IMR-90 (cell line): ENCODE data around the gene PLCL1. TPM values are rescaled to one million over a fixed set of nuclear protein-coding genes. Genes with fewer than 3 reads are reported as not detected.

Experiments
- ATAC-seq: fragments of 200-7000 bp; cut with Tn5 transposase; 2 replicates; pipeline ENCODE4 v1.9.1; 2020; ENCODE audit warnings: low read depth, mild to moderate bottlenecking, moderate library complexity
- BruUV-seq: library from RNA; stranded (reverse); fragments of 400-500 nt; replicated peaks from 2 replicates; lab custom pipeline; 2021; lab: Mats Ljungman, UMichigan
- CTCF ChIA-PET: fragments of 300-600 bp; formaldehyde crosslinking; extraction: SDS; loops from one replicate; lab custom pipeline; 2021; ENCODE audit warnings: antibody characterized with exemption; lab: Yijun Ruan, JAX
- POLR2A ChIA-PET: fragments of 300-600 bp; sonication (Branson Sonifier 250); formaldehyde crosslinking; loops from one replicate; lab custom pipeline; 2022; ENCODE audit warnings: antibody characterized with exemption; ENCODE audit not compliant: unreplicated experiment; lab: Charles Lee
- DNase-seq: peaks from one replicate; pipeline ENCODE4 v3.0.0; 2013
- H2AFZ ChIP-seq: replicated peaks from 2 replicates; pipeline ENCODE3; 2013; ENCODE audit warnings: low read length, mild to moderate bottlenecking; ENCODE audit not compliant: poor library complexity
- H2AK5ac ChIP-seq: 2 replicates; pipeline ENCODE4 v1.6.1; 2013; ENCODE audit warnings: low read depth, low read length, inconsistent platforms
- H2AK9ac ChIP-seq: replicated peaks from 2 replicates; pipeline ENCODE3; 2013; ENCODE audit warnings: mild to moderate bottlenecking, low read depth, low read length, moderate library complexity; ENCODE audit not compliant: poor library complexity
- H2BK120ac ChIP-seq: 2 replicates; pipeline ENCODE4 v1.6.1; 2013; ENCODE audit warnings: low read depth, low read length, inconsistent platforms
- H2BK15ac ChIP-seq: 3 replicates; pipeline ENCODE4 v1.6.1; 2013; ENCODE audit warnings: low read depth, low read length, inconsistent platforms
- H2BK20ac ChIP-seq: 2 replicates; pipeline ENCODE4 v1.6.1; 2013; ENCODE audit warnings: low read depth, mild to moderate bottlenecking, inconsistent platforms, low read length, moderate library complexity
- H2BK5ac ChIP-seq: 2 replicates; pipeline ENCODE4 v1.6.1; 2013; ENCODE audit warnings: mild to moderate bottlenecking, low read depth, low read length, inconsistent platforms; ENCODE audit not compliant: poor library complexity, severe bottlenecking
- H3K14ac ChIP-seq: replicated peaks from 2 replicates; pipeline ENCODE4 v1.6.1; 2013; ENCODE audit warnings: low read depth, low read length, inconsistent platforms
- H3K18ac ChIP-seq: 2 replicates; pipeline ENCODE4 v1.6.1; 2013; ENCODE audit warnings: low read depth, low read length, control low read depth
- H3K23ac ChIP-seq: 2 replicates; pipeline ENCODE4 v1.6.1; 2013; ENCODE audit warnings: low read depth, low read length, inconsistent platforms
- H3K27ac ChIP-seq: 2 replicates; pipeline ENCODE4 v1.5.1; 2013; ENCODE audit warnings: mild to moderate bottlenecking, control low read depth, low read length; ENCODE audit not compliant: insufficient read depth
- H3K27me3 ChIP-seq: 2 replicates; pipeline ENCODE4 v1.6.1; 2013; ENCODE audit warnings: low read length; ENCODE audit not compliant: control insufficient read depth, insufficient read depth
- H3K36me3 ChIP-seq: 2 replicates; pipeline ENCODE4 v1.6.1; 2013; ENCODE audit warnings: low read length, mixed read lengths; ENCODE audit not compliant: control insufficient read depth, insufficient read depth
- H3K4ac ChIP-seq: 2 replicates; pipeline ENCODE4 v1.6.1; 2013; ENCODE audit warnings: low read depth, low read length, inconsistent platforms
- H3K4me1 ChIP-seq: 2 replicates; pipeline ENCODE4 v1.6.1; 2013; ENCODE audit warnings: low read length, mixed read lengths; ENCODE audit not compliant: control insufficient read depth, insufficient read depth
- H3K4me2 ChIP-seq: 2 replicates; pipeline ENCODE4 v1.6.1; 2013; ENCODE audit warnings: low read depth, mild to moderate bottlenecking, control low read depth, low read length, moderate library complexity
- H3K4me3 ChIP-seq: 2 replicates; pipeline ENCODE4 v1.5.1; 2013; ENCODE audit warnings: low read depth, mild to moderate bottlenecking, control low read depth, low read length, moderate library complexity; ENCODE audit not compliant: insufficient read depth
- H3K56ac ChIP-seq: 2 replicates; pipeline ENCODE4 v1.6.1; 2013; ENCODE audit warnings: low read length, inconsistent platforms; ENCODE audit not compliant: insufficient read depth; ENCODE audit errors: extremely low read depth
- H3K79me1 ChIP-seq, 2 experiments: 2 replicates each; pipeline ENCODE4 v1.6.1; 2013; ENCODE audit warnings: low read length in 2 of 2, inconsistent platforms in 1 of 2, low read depth in 1 of 2
- H3K9ac ChIP-seq: 2 replicates; pipeline ENCODE4 v1.6.1; 2013; ENCODE audit warnings: low read depth, low read length, control low read depth
- H3K9me1 ChIP-seq: 2 replicates; pipeline ENCODE4 v1.6.1; 2013; ENCODE audit warnings: low read length, inconsistent platforms; ENCODE audit not compliant: insufficient read depth
- H3K9me3 ChIP-seq: 2 replicates; pipeline ENCODE4 v1.6.1; 2013; ENCODE audit warnings: low read length; ENCODE audit not compliant: control insufficient read depth, insufficient read depth
- H4K20me1 ChIP-seq: 2 replicates; pipeline ENCODE4 v1.6.1; 2013; ENCODE audit warnings: low read length, inconsistent platforms; ENCODE audit not compliant: insufficient read depth
- H4K5ac ChIP-seq: 2 replicates; pipeline ENCODE4 v1.6.1; 2013; ENCODE audit warnings: mild to moderate bottlenecking, low read depth, low read length, control low read depth
- H4K8ac ChIP-seq, 2 experiments: 2 replicates each; pipeline ENCODE4 v1.6.1; 2013; ENCODE audit warnings: low read depth in 2 of 2, low read length in 2 of 2, control low read depth in 1 of 2, inconsistent platforms in 1 of 2
- H4K91ac ChIP-seq: 2 replicates; pipeline ENCODE4 v1.6.1; 2013; ENCODE audit warnings: low read depth, low read length, inconsistent platforms; ENCODE audit not compliant: insufficient read depth
- BHLHE40 ChIP-seq: fragments of 150-350 bp; IDR thresholded peaks from 2 replicates; pipeline ENCODE4 v1.6.1; 2016; ENCODE audit warnings: mild to moderate bottlenecking, low read depth, low read length
- CEBPB ChIP-seq: IDR thresholded peaks from 2 replicates; pipeline ENCODE4 v1.6.1; 2012; ENCODE audit warnings: low read depth, low read length, improper control_type of control experiment
- CHD1 ChIP-seq: IDR thresholded peaks from 2 replicates; pipeline ENCODE4 v1.6.1; 2012; ENCODE audit warnings: low read depth, low read length, improper control_type of control experiment
- FOS ChIP-seq: fragments of 150-350 bp; IDR thresholded peaks from 2 replicates; pipeline ENCODE4 v1.6.1; 2016; ENCODE audit warnings: low read depth, low read length
- MAFK ChIP-seq: IDR thresholded peaks from 2 replicates; pipeline ENCODE4 v1.6.1; 2012; ENCODE audit warnings: low read depth, low read length, improper control_type of control experiment
- MAZ ChIP-seq: IDR thresholded peaks from 2 replicates; pipeline ENCODE4 v1.6.1; 2012; ENCODE audit warnings: low read depth, mild to moderate bottlenecking, low read length, improper control_type of control experiment, moderate library complexity, borderline replicate concordance
- MXI1 ChIP-seq: IDR thresholded peaks from 2 replicates; pipeline ENCODE4 v1.6.1; 2012; ENCODE audit warnings: low read depth, mild to moderate bottlenecking, low read length, moderate library complexity, borderline replicate concordance
- NFE2L2 ChIP-seq: fragments of 150-350 bp; IDR thresholded peaks from 2 replicates; pipeline ENCODE4 v1.6.1; 2016; ENCODE audit warnings: low read depth, mild to moderate bottlenecking, low read length
- POLR2A ChIP-seq: IDR thresholded peaks from 2 replicates; pipeline ENCODE4 v1.6.1; 2012; ENCODE audit warnings: mild to moderate bottlenecking, low read depth, low read length
- RAD21 ChIP-seq: IDR thresholded peaks from 2 replicates; pipeline ENCODE4 v1.6.1; 2012; ENCODE audit warnings: low read length, improper control_type of control experiment
- RCOR1 ChIP-seq: IDR thresholded peaks from 2 replicates; pipeline ENCODE4 v1.6.1; 2012; ENCODE audit warnings: mild to moderate bottlenecking, low read length, improper control_type of control experiment; ENCODE audit not compliant: insufficient replicate concordance
- RFX5 ChIP-seq: IDR thresholded peaks from 2 replicates; pipeline ENCODE4 v1.8.0; 2012; ENCODE audit warnings: low read depth, mild to moderate bottlenecking, low read length, moderate library complexity
- SMC3 ChIP-seq: fragments of 150-350 bp; IDR thresholded peaks from 2 replicates; pipeline ENCODE4 v1.6.1; 2016; ENCODE audit warnings: low read depth, mild to moderate bottlenecking, antibody characterized with exemption, low read length, moderate library complexity
- WGBS, 2 experiments: methylation state at CpG; one replicate each; pipeline versions ENCODE4 v1.1.5 to v1.1.7; 2013; ENCODE audit warnings: missing lambda C conversion rate in 2 of 2; ENCODE audit not compliant: insufficient read length in 1 of 2; ENCODE audit errors: extremely low coverage in 2 of 2; 5-methylcytosine and 5-hydroxymethylcytosine counted together
- dilution Hi-C: fragments of 300-500 bp; cut with HindIII; formaldehyde crosslinking; loops from one replicate; pipeline ENCODE4 v1.14.3; 2018; ENCODE audit warnings: low sequenced_read_pairs; ENCODE audit not compliant: unreplicated experiment
- in situ Hi-C: fragments of 300-500 bp; cut with MboI; formaldehyde crosslinking; loops from 3 replicates; pipeline ENCODE4 v1.14.3; 2019; ENCODE audit warnings: low sequenced_read_pairs, inconsistent platforms, mixed read lengths
- intact Hi-C: fragments of 100-400 bp; cut with micrococcal nuclease; formaldehyde crosslinking; loops from 2 replicates; pipeline ENCODE4 v1.10.0; 2022
- polyA plus RNA-seq, 3 experiments: library from polyadenylated mRNA; depleted of rRNA; stranded (reverse); fragments of >200 nt; gene quantifications; 2 replicates each; pipeline ENCODE4 v1.2.3, GENCODE V29; 2012; ENCODE audit warnings: low replicate concordance in 1 of 3
- total RNA-seq: library from RNA; depleted of rRNA; stranded (reverse); fragments of >200 nt; gene quantifications from 2 replicates; pipeline ENCODE4 v1.2.3, GENCODE V29; 2012
- TF ChIP-seq, protein P1 (sequence below): fragments of 150-350 bp; IDR thresholded peaks from 2 replicates; pipeline ENCODE4 v1.6.1; 2016; ENCODE audit warnings: low read depth, mild to moderate bottlenecking, low read length, moderate library complexity, borderline replicate concordance
- TF ChIP-seq, protein P2 (sequence below): conservative IDR thresholded peaks from 2 replicates; pipeline ENCODE4 v1.5.1; 2012; ENCODE audit warnings: mild to moderate bottlenecking, low read depth, low read length, improper control_type of control experiment
- TF ChIP-seq, protein P3 (sequence below): fragments of 150-350 bp; IDR thresholded peaks from 2 replicates; pipeline ENCODE4 v1.6.1; 2017; ENCODE audit warnings: mild to moderate bottlenecking, antibody characterized with exemption, low read length, low read depth

PLCL1 gene
- total and polyA plus RNA-seq, 2 of the 4 experiments (the other 2 are of a cell fraction), result 0.14 to 0.18 TPM

DNA sequence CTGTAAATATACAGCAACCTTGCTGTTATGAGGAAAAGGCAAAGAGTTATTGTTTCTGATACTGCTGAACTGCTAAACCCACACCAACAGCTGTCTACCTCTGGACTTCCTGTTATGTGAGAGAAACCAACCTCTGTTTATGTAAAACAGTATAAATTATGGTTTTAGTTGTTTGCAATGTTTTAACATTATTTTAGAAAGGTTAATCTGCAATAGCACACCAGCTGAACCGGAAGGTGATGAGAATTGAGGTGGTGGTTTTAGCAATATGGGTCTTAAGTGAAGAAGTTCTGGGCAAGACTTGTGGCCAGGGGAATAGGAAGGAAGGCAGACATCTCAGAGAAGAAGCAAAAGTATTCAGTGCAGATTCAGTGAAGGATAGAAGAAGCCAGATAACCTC is 237.8 kb downstream of the PLCL1 start:
- no peak overlapping the region for H3K27ac ChIP-seq
- H3K56ac ChIP-seq, result no peak overlapping the region
- TF ChIP-seq CHD1 (no peak), SMC3 (no peak), FOS (no peak), RAD21 (no peak), POLR2A (no peak), MXI1 (no peak), RFX5 (no peak), NFE2L2 (no peak), CEBPB (no peak), MAZ (no peak), BHLHE40 (no peak), RCOR1 (no peak), MAFK (no peak)
- TF ChIP-seq, protein P1, sequence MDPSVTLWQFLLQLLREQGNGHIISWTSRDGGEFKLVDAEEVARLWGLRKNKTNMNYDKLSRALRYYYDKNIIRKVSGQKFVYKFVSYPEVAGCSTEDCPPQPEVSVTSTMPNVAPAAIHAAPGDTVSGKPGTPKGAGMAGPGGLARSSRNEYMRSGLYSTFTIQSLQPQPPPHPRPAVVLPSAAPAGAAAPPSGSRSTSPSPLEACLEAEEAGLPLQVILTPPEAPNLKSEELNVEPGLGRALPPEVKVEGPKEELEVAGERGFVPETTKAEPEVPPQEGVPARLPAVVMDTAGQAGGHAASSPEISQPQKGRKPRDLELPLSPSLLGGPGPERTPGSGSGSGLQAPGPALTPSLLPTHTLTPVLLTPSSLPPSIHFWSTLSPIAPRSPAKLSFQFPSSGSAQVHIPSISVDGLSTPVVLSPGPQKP, result no peak
- TF ChIP-seq, protein P2, sequence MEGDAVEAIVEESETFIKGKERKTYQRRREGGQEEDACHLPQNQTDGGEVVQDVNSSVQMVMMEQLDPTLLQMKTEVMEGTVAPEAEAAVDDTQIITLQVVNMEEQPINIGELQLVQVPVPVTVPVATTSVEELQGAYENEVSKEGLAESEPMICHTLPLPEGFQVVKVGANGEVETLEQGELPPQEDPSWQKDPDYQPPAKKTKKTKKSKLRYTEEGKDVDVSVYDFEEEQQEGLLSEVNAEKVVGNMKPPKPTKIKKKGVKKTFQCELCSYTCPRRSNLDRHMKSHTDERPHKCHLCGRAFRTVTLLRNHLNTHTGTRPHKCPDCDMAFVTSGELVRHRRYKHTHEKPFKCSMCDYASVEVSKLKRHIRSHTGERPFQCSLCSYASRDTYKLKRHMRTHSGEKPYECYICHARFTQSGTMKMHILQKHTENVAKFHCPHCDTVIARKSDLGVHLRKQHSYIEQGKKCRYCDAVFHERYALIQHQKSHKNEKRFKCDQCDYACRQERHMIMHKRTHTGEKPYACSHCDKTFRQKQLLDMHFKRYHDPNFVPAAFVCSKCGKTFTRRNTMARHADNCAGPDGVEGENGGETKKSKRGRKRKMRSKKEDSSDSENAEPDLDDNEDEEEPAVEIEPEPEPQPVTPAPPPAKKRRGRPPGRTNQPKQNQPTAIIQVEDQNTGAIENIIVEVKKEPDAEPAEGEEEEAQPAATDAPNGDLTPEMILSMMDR, result no peak
- TF ChIP-seq, protein P3, sequence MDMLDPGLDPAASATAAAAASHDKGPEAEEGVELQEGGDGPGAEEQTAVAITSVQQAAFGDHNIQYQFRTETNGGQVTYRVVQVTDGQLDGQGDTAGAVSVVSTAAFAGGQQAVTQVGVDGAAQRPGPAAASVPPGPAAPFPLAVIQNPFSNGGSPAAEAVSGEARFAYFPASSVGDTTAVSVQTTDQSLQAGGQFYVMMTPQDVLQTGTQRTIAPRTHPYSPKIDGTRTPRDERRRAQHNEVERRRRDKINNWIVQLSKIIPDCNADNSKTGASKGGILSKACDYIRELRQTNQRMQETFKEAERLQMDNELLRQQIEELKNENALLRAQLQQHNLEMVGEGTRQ, result no peak
- no peak overlapping the region for H3K18ac ChIP-seq
- POLR2A ChIA-PET, result no interaction called here
- H3K79me1 ChIP-seq, result no peaks in the 10 kb centered on the region
- no TSS peak for BruUV-seq
- H2BK120ac ChIP-seq, result no peak overlapping the region
- H2BK15ac ChIP-seq, result no peak overlapping the region
- no peak overlapping the region for H4K91ac ChIP-seq
- dilution Hi-C loops, result no loop called here
- no peak overlapping the region for H2AK5ac ChIP-seq
- ATAC-seq (no peak), DNase-seq (no peak)
- no peak overlapping the region for H3K4me3 ChIP-seq
- H3K36me3 ChIP-seq, result no peaks in the 10 kb centered on the region
- no peaks in the 10 kb centered on the region for H3K4me1 ChIP-seq
- no peak overlapping the region for H3K4ac ChIP-seq
- no peak overlapping the region for H2BK20ac ChIP-seq
- H4K8ac ChIP-seq, result no peak overlapping the region
- no peaks in the 10 kb centered on the region for H3K9me1 ChIP-seq
- no peak overlapping the region for H3K4me2 ChIP-seq
- H3K27me3 ChIP-seq, result no peaks in the 10 kb centered on the region
- H3K14ac ChIP-seq, result no peak overlapping the region
- CTCF ChIA-PET, result no interaction called here
- no peak overlapping the region for H2BK5ac ChIP-seq
- no peak overlapping the region for H3K23ac ChIP-seq
- no peak overlapping the region for H2AK9ac ChIP-seq
- H4K20me1 ChIP-seq, result no peaks in the 10 kb centered on the region
- in situ Hi-C loops, result no loop called here
- intact Hi-C loops, result no loop called here
- H3K9ac ChIP-seq, result no peak overlapping the region
- H3K9me3 ChIP-seq, result no peaks in the 10 kb centered on the region
- no peak overlapping the region for H2AFZ ChIP-seq
- H4K5ac ChIP-seq, result no peak overlapping the region
- 67% methylated on average over 1 of the region's 1 CpG; no CpG with 5 or more reads in 1 of the 2 experiments for WGBS, 2 experiments
